ENCODE data around the gene NEDD4L. TPM values are rescaled to one million over a fixed set of nuclear protein-coding genes. Genes with fewer than 3 reads are reported as not detected.

NEDD4L gene
- total RNA-seq, 1 experiment from 2014 or later = 39.1 TPM

- in situ Hi-C loops (cut with HindIII; ENCODE audit: low pct_unique_long_range_greater_than_20kb, low sequenced_read_pairs) = no loop called here
- no peak for DNase-seq (ENCODE audit: low read depth)
Measured at GRCh38 chr18:58025205-58025604, 18.8 kb upstream of the NEDD4L start.

GRCh38 chr18:58025733-58026132 is 18.3 kb upstream of the NEDD4L start:
- in situ Hi-C loops (cut with HindIII; ENCODE audit: low pct_unique_long_range_greater_than_20kb, low sequenced_read_pairs) = no loop called here
- DNase-seq (ENCODE audit: low read depth) = no peak

- no peak for DNase-seq (ENCODE audit: low read depth)
- in situ Hi-C loops (cut with HindIII; ENCODE audit: low pct_unique_long_range_greater_than_20kb, low sequenced_read_pairs) = no loop called here
Measured at GRCh38 chr18:58026395-58026794, 17.6 kb upstream of the NEDD4L start.

GRCh38 chr18:58026857-58027256 is 17.2 kb upstream of the NEDD4L start:
- in situ Hi-C loops (cut with HindIII; ENCODE audit: low pct_unique_long_range_greater_than_20kb, low sequenced_read_pairs) = no loop called here
- no peak for DNase-seq (ENCODE audit: low read depth)

- DNase-seq (ENCODE audit: low read depth) = no peak
- in situ Hi-C loops (cut with HindIII; ENCODE audit: low pct_unique_long_range_greater_than_20kb, low sequenced_read_pairs) = no loop called here
Measured at GRCh38 chr18:58027341-58027740, 16.7 kb upstream of the NEDD4L start.

- in situ Hi-C loops (cut with HindIII; ENCODE audit: low pct_unique_long_range_greater_than_20kb, low sequenced_read_pairs) = no loop called here
Measured at GRCh38 chr18:58028109-58028784, 15.8 kb upstream of the NEDD4L start.

GRCh38 chr18:58032233-58032632 is 11.8 kb upstream of the NEDD4L start:
- DNase-seq (ENCODE audit: low read depth) = no peak
- in situ Hi-C loops (cut with HindIII; ENCODE audit: low pct_unique_long_range_greater_than_20kb, low sequenced_read_pairs) = no loop called here

More at GRCh38 chr18:58028109-58028784, 15.8 kb upstream of the NEDD4L start:
- DNase-seq (ENCODE audit: low read depth) = no peak

GRCh38 chr18:58033216-58033615 is 10.8 kb upstream of the NEDD4L start:
- no peak for DNase-seq (ENCODE audit: low read depth)
- in situ Hi-C loops (cut with HindIII; ENCODE audit: low pct_unique_long_range_greater_than_20kb, low sequenced_read_pairs) = no loop called here

- in situ Hi-C loops (cut with HindIII; ENCODE audit: low pct_unique_long_range_greater_than_20kb, low sequenced_read_pairs) = no loop called here
- no peak for DNase-seq (ENCODE audit: low read depth)
Measured at GRCh38 chr18:58034370-58034769, 9.7 kb upstream of the NEDD4L start.

- DNase-seq (ENCODE audit: low read depth) = no peak
- in situ Hi-C loops (cut with HindIII; ENCODE audit: low pct_unique_long_range_greater_than_20kb, low sequenced_read_pairs) = no loop called here
Measured at GRCh38 chr18:58037163-58037562, 6.9 kb upstream of the NEDD4L start.

- no peak for DNase-seq (ENCODE audit: low read depth)
- in situ Hi-C loops (cut with HindIII; ENCODE audit: low pct_unique_long_range_greater_than_20kb, low sequenced_read_pairs) = no loop called here
Measured at GRCh38 chr18:58038063-58038462, 6.0 kb upstream of the NEDD4L start.

- in situ Hi-C loops (cut with HindIII; ENCODE audit: low pct_unique_long_range_greater_than_20kb, low sequenced_read_pairs) = no loop called here
- no peak for DNase-seq (ENCODE audit: low read depth)
Measured at GRCh38 chr18:58041633-58042032, 2.4 kb upstream of the NEDD4L start.

- DNase-seq (ENCODE audit: low read depth) = no peak
- in situ Hi-C loops (cut with HindIII; ENCODE audit: low pct_unique_long_range_greater_than_20kb, low sequenced_read_pairs) = no loop called here
Measured at GRCh38 chr18:58042826-58043490, 1.1 kb upstream of the NEDD4L start.

- DNase-seq (ENCODE audit: low read depth) = peak; percentile 32
- in situ Hi-C loops (cut with HindIII; ENCODE audit: low pct_unique_long_range_greater_than_20kb, low sequenced_read_pairs) = no loop called here
Measured at GRCh38 chr18:58044370-58045241, 580 bp downstream of the NEDD4L start.

GRCh38 chr18:58045242-58046092 is 1.4 kb downstream of the NEDD4L start:
- peak; percentile 39 for DNase-seq (ENCODE audit: low read depth)
- in situ Hi-C loops (cut with HindIII; ENCODE audit: low pct_unique_long_range_greater_than_20kb, low sequenced_read_pairs) = no loop called here

- peak; percentile 2 for DNase-seq (ENCODE audit: low read depth)
- in situ Hi-C loops (cut with HindIII; ENCODE audit: low pct_unique_long_range_greater_than_20kb, low sequenced_read_pairs) = no loop called here
Measured at GRCh38 chr18:58046093-58046793, 2.2 kb downstream of the NEDD4L start.

- in situ Hi-C loops (cut with HindIII; ENCODE audit: low pct_unique_long_range_greater_than_20kb, low sequenced_read_pairs) = no loop called here
- DNase-seq (ENCODE audit: low read depth) = peak; percentile 53
Measured at GRCh38 chr18:58046794-58047555, 2.9 kb downstream of the NEDD4L start.

Data from Caki2 (cell line).